HG03280 (cell line): Measurements from ENCODE around the gene PFDN1.

ENCODE experiments used
- ATAC-seq: cut with Tn5 transposase; IDR thresholded peaks from one replicate; pipeline ENCODE4 v1.9.1; 2021; ENCODE audit warnings: mild to moderate bottlenecking, moderate library complexity; ENCODE audit not compliant: unreplicated experiment

The PFDN1 gene

GRCh38 chr5:140242099-140242498 is 60.8 kb downstream of the PFDN1 start:
- ATAC-seq, result no peak

- ATAC-seq, result no peak
Measured at GRCh38 chr5:140240987-140241706, 61.8 kb downstream of the PFDN1 start.

GRCh38 chr5:140239939-140240700 is 62.8 kb downstream of the PFDN1 start:
- peak; percentile 59 for ATAC-seq

- no peak for ATAC-seq
Measured at GRCh38 chr5:140239461-140239860, 63.4 kb downstream of the PFDN1 start.

- no peak for ATAC-seq
Measured at GRCh38 chr5:140238756-140239155, 64.1 kb downstream of the PFDN1 start.

GRCh38 chr5:140236891-140237598 is 65.9 kb downstream of the PFDN1 start:
- ATAC-seq, result no peak

GRCh38 chr5:140235791-140236551 is 66.9 kb downstream of the PFDN1 start:
- no peak for ATAC-seq

- ATAC-seq, result no peak
Measured at GRCh38 chr5:140234377-140234989, 68.4 kb downstream of the PFDN1 start.

- no peak for ATAC-seq
Measured at GRCh38 chr5:140232731-140233130, 70.2 kb downstream of the PFDN1 start.

GRCh38 chr5:140230373-140230772 is 72.5 kb downstream of the PFDN1 start:
- ATAC-seq, result no peak

- ATAC-seq, result no peak
Measured at GRCh38 chr5:140228364-140228837, 74.5 kb downstream of the PFDN1 start.

- ATAC-seq, result no peak
Measured at GRCh38 chr5:140227046-140227445, 75.9 kb downstream of the PFDN1 start.

- no peak for ATAC-seq
Measured at GRCh38 chr5:140225396-140225795, 77.5 kb downstream of the PFDN1 start.

- no peak for ATAC-seq
Measured at GRCh38 chr5:140224658-140225057, 78.2 kb downstream of the PFDN1 start.

- ATAC-seq, result no peak
Measured at GRCh38 chr5:140223567-140223966, 79.3 kb downstream of the PFDN1 start.

GRCh38 chr5:140222416-140222815 is 80.5 kb downstream of the PFDN1 start:
- ATAC-seq, result no peak

GRCh38 chr5:140221697-140222223 is 81.1 kb downstream of the PFDN1 start:
- ATAC-seq, result no peak

GRCh38 chr5:140220698-140221064 is 82.2 kb downstream of the PFDN1 start:
- no peak for ATAC-seq

- no peak for ATAC-seq
Measured at GRCh38 chr5:140220032-140220697, 82.7 kb downstream of the PFDN1 start.
